GM12878 (cell line): ENCODE data around the gene LRP10. TPM values are rescaled to one million over a fixed set of nuclear protein-coding genes. Genes with fewer than 3 reads are reported as not detected.
A peak's percentile ranks its signal among the peaks of the same experiment; 100 is the strongest.
"Not testable (repeated sequence)": the region's sequence is repeated elsewhere in the genome, so short reads cannot be mapped to it uniquely, and the experiment has no call there.

Experiments
- ATAC-seq: fragments of 200-7000 bp; cut with Tn5 transposase; 3 replicates; pipeline ENCODE4 v1.9.1; 2020; ENCODE audit warnings: mild to moderate bottlenecking, moderate library complexity
- BruUV-seq: library from RNA; stranded (reverse); fragments of 400-500 nt; replicated peaks from 2 replicates; lab custom pipeline; 2021; lab: Mats Ljungman, UMichigan
- CTCF ChIA-PET: fragments of 300-600 bp; sonication (Branson Sonifier 250); formaldehyde crosslinking; extraction: SDS; loops from one replicate; lab custom pipeline; 2021; ENCODE audit warnings: inconsistent platforms; lab: Yijun Ruan, JAX
- POLR2A ChIA-PET: fragments of 350-600 bp; formaldehyde crosslinking; extraction: SDS; loops from one replicate; lab custom pipeline; 2021; ENCODE audit warnings: inconsistent platforms; lab: Charles Lee
- RAD21 ChIA-PET: fragments of 300-600 bp; sonication (Branson Sonifier 250); formaldehyde crosslinking; loops from one replicate; lab custom pipeline; 2023; ENCODE audit warnings: antibody characterized with exemption; ENCODE audit not compliant: unreplicated experiment; lab: Charles Lee
- SMC1A ChIA-PET: fragments of 300-600 bp; sonication (Branson Sonifier 250); formaldehyde crosslinking; loops from one replicate; lab custom pipeline; 2023; ENCODE audit not compliant: unreplicated experiment, uncharacterized antibody; lab: Charles Lee
- DNase-seq: peaks from one replicate; pipeline ENCODE4 v3.0.0-alpha.2; 2011; ENCODE audit warnings: low read depth, low spot score
- FAIRE-seq: peaks from 3 replicates; lab custom pipeline; 2011; peaks lifted over from hg19 to GRCh38; lab: Jason Lieb, UNC
- H2AFZ ChIP-seq: 2 replicates; pipeline ENCODE4 v1.6.0; 2011; ENCODE audit warnings: low read depth, low read length, control low read depth; ENCODE audit not compliant: control insufficient read depth
- H3K27ac ChIP-seq: 2 replicates; pipeline ENCODE4 v1.5.1; 2011; ENCODE audit warnings: control low read depth; ENCODE audit not compliant: control insufficient read depth, insufficient read depth
- H3K27me3 ChIP-seq, 2 experiments: replicated peaks in 1 of 2; 2 replicates each; pipeline versions ENCODE4 v1.6.0 to v1.6.1; 2011; ENCODE audit warnings: low read length in 1 of 2; ENCODE audit not compliant: control insufficient read depth in 2 of 2, insufficient read depth in 2 of 2
- H3K36me3 ChIP-seq, 2 experiments: 2 replicates each; pipeline ENCODE4 v1.5.1; 2011; ENCODE audit warnings: low read length in 1 of 2; ENCODE audit not compliant: control insufficient read depth in 2 of 2, insufficient read depth in 2 of 2
- H3K4me1 ChIP-seq: 2 replicates; pipeline ENCODE4 v1.6.1; 2011; ENCODE audit warnings: mild to moderate bottlenecking, low read length, moderate library complexity, mixed read lengths; ENCODE audit not compliant: control insufficient read depth, insufficient read depth
- H3K4me2 ChIP-seq: 2 replicates; pipeline ENCODE4 v1.6.0; 2011; ENCODE audit warnings: control low read depth; ENCODE audit not compliant: control insufficient read depth, insufficient read depth
- H3K4me3 ChIP-seq: fragments of 200-600 bp; sonication (generic); 2 replicates; pipeline ENCODE4 v1.5.1; 2016
- H3K79me2 ChIP-seq: 2 replicates; pipeline ENCODE4 v1.6.0; 2011; ENCODE audit warnings: low read length; ENCODE audit not compliant: control insufficient read depth, insufficient read depth
- H3K9ac ChIP-seq: 2 replicates; pipeline ENCODE4 v1.8.0; 2011; ENCODE audit warnings: low read length, control low read depth, mixed read lengths; ENCODE audit not compliant: control insufficient read depth, insufficient read depth
- H3K9me3 ChIP-seq: replicated peaks from 3 replicates; pipeline ENCODE4 v1.5.1; 2011; ENCODE audit warnings: mild to moderate bottlenecking, low read length; ENCODE audit not compliant: control insufficient read depth, insufficient read depth
- H4K20me1 ChIP-seq: 2 replicates; pipeline ENCODE4 v1.6.0; 2011; ENCODE audit not compliant: control insufficient read depth, insufficient read depth
- EZH2 ChIP-seq: IDR thresholded peaks from 2 replicates; pipeline ENCODE4 v1.6.1; 2012; ENCODE audit warnings: low read depth, mild to moderate bottlenecking, control low read depth, inconsistent platforms, low read length, borderline replicate concordance; ENCODE audit not compliant: control insufficient read depth
- FOXK2 ChIP-seq: fragments of 450-650 bp; IDR thresholded peaks from 2 replicates; pipeline ENCODE4 v1.6.1; 2017; ENCODE audit warnings: mild to moderate bottlenecking, moderate library complexity
- HDGF ChIP-seq: fragments of 450-650 bp; IDR thresholded peaks from 2 replicates; pipeline ENCODE4 v1.6.1; 2016; ENCODE audit warnings: antibody characterized with exemption
- IRF5 ChIP-seq: fragments of 450-650 bp; IDR thresholded peaks from 2 replicates; pipeline ENCODE4 v1.6.1; 2017; ENCODE audit warnings: borderline replicate concordance
- REST ChIP-seq: IDR thresholded peaks from 2 replicates; pipeline ENCODE4 v1.6.1; 2012; ENCODE audit warnings: mild to moderate bottlenecking, low read depth, low read length
- SPI1 ChIP-seq: IDR thresholded peaks from 2 replicates; pipeline ENCODE4 v1.6.1; 2011; ENCODE audit warnings: low read depth, mild to moderate bottlenecking, low read length, moderate library complexity, borderline replicate concordance; ENCODE audit not compliant: insufficient read depth
- TCF12 ChIP-seq: IDR thresholded peaks from 2 replicates; pipeline ENCODE4 v1.6.1; 2011; ENCODE audit warnings: low read depth, mild to moderate bottlenecking, low read length
- WRNIP1 ChIP-seq: IDR thresholded peaks from 2 replicates; pipeline ENCODE4 v1.6.1; 2011; ENCODE audit warnings: low read depth, low read length, improper control_type of control experiment, borderline replicate concordance
- ZNF622 ChIP-seq: fragments of 450-650 bp; IDR thresholded peaks from 2 replicates; pipeline ENCODE4 v1.6.1; 2017; ENCODE audit warnings: mild to moderate bottlenecking, inconsistent platforms
- WGBS: methylation state at CpG from one replicate; pipeline ENCODE4 v1.1.6; 2016; ENCODE audit warnings: low lambda C conversion rate; ENCODE audit not compliant: insufficient replicate concordance, insufficient coverage; ENCODE audit errors: missing lambda C conversion rate; 5-methylcytosine and 5-hydroxymethylcytosine counted together
- in situ Hi-C: fragments of 300-500 bp; cut with MboI; formaldehyde crosslinking; loops from 9 replicates; pipeline ENCODE4 v1.14.3; 2018; ENCODE audit warnings: mixed read lengths
- intact Hi-C: fragments of 100-400 bp; cut with micrococcal nuclease; formaldehyde crosslinking; loops from one replicate; pipeline ENCODE4 v1.14.2; 2022; ENCODE audit not compliant: unreplicated experiment
- polyA plus RNA-seq, 11 experiments: library from polyadenylated mRNA; depleted of rRNA in 4 of 11; unstranded in 6 of 11; stranded (reverse) in 5 of 11; fragments of >200 nt; fragmentation: Nextera tagmentation in 4 of 11; fragmentation: Illumina TruSeq in 1 of 11; extraction: Ambion mirVana in 4 of 11; extraction: Trizol in 1 of 11; gene quantifications; 1 replicate in 1 of 11; 2 replicates in 10 of 11; pipeline versions ENCODE4 v1.2.1 to v1.2.3, GENCODE V29; 2011 to 2016; ENCODE audit warnings: inconsistent platforms in 2 of 11, missing spikeins in 2 of 11, low read depth in 1 of 11
- total RNA-seq, 4 experiments: library from RNA; depleted of rRNA in 3 of 4; stranded (reverse); fragments of >200 nt in 3 of 4; fragmentation: Illumina TruSeq in 1 of 4; extraction: Trizol in 1 of 4; gene quantifications; 2 replicates each; pipeline versions ENCODE4 v1.2.1 to v1.2.3, GENCODE V29; 2013 to 2021

Gene LRP10
- total and polyA plus RNA-seq, 10 of the 15 experiments (the other 5 are each of a cell fraction or from before 2014, with no cell fraction given), result 3.0 to 56.9 (median 20.9) TPM

GRCh38 chr14:22914836-22915235 is 43.3 kb downstream of the LRP10 start:
- BruUV-seq, H2AFZ ChIP-seq, H3K27ac ChIP-seq, FAIRE-seq, H3K9ac ChIP-seq, DNase-seq, H3K9me3 ChIP-seq, H3K4me3 ChIP-seq, H4K20me1 ChIP-seq, ATAC-seq, in situ Hi-C loops, H3K27me3 ChIP-seq, H3K36me3 ChIP-seq, H3K4me2 ChIP-seq, H3K4me1 ChIP-seq: not testable (repeated sequence)
- ChIA-PET SMC1A (interaction anchor here (1.2 to 2.1 kb wide), 5 partner anchors 13 to 44 kb away, joined by 3 to 9 read pairs (median 5); partner anchors contain the start of gene PRMT5), POLR2A (interaction anchor here (1.2 to 6.2 kb wide), 4 partner anchors 12 to 57 kb away, joined by 3 to 73 read pairs (median 4); partner anchors contain the start of gene PRMT5), RAD21 (interaction anchor here (0.8 to 1.2 kb wide), 2 partner anchors 18 to 28 kb away, joined by 3 read pairs; no protein-coding TSS in a partner anchor), CTCF (interaction anchor here (0.7 to 6.0 kb wide), 6 partner anchors 14 to 119 kb away, joined by 3 to 40 read pairs (median 10); partner anchors contain the start of genes LRP10 and PRMT5)
- peaks cover 45% of the 10 kb centered on the region for H3K79me2 ChIP-seq
- intact Hi-C loops, result loop anchor here (5.0 to 10.0 kb wide), 2 partner anchors 43 to 430 kb away; partner anchors contain the start of gene LRP10
- 98% methylated on average over 4 of the region's 4 CpGs for WGBS

GRCh38 chr14:22915886-22916521 is 44.5 kb downstream of the LRP10 start:
- ChIA-PET CTCF (interaction anchor here (0.6 to 6.0 kb wide), 11 partner anchors 14 to 636 kb away, joined by 3 to 56 read pairs (median 3); partner anchors contain the start of genes LRP10 and PRMT5), RAD21 (interaction anchor here (1.1 to 1.7 kb wide), 6 partner anchors 8 to 86 kb away, joined by 3 to 8 read pairs (median 4); no protein-coding TSS in a partner anchor)
- peaks cover 45% of the 10 kb centered on the region for H3K79me2 ChIP-seq
- no peak for TF ChIP-seq ZNF622
- TF ChIP-seq WRNIP1, result no peak
- TF ChIP-seq EZH2, result no peak
- no peak for TF ChIP-seq SPI1
- TF ChIP-seq IRF5, result no peak
- TF ChIP-seq HDGF, result no peak
- no peak for TF ChIP-seq FOXK2
- no peak for TF ChIP-seq REST
- TF ChIP-seq TCF12, result no peak

More at GRCh38 chr14:22915886-22916521, 44.5 kb downstream of the LRP10 start:
- Histone ChIP-seq H3K36me3 (peaks cover 2 to 7% of the 10 kb centered on the region in 2 experiments; a peak in 3 of 4 replicates), H3K9ac (no peak overlapping the region), H3K9me3 (no peaks in the 10 kb centered on the region), H2AFZ (no peak overlapping the region), H3K4me2 (peak overlapping the region; percentile 40; the same call in 1 of the 2 replicates), H3K27me3 (no peaks in the 10 kb centered on the region), H3K27ac (no peak overlapping the region), H4K20me1 (no peaks in the 10 kb centered on the region), H3K4me1 (peaks cover 8% of the 10 kb centered on the region), H3K4me3 (no peak overlapping the region)
- no TSS peak for BruUV-seq
- DNase-seq (no peak), ATAC-seq (no peak), FAIRE-seq (no peak)
- intact Hi-C loops (loop anchor here (5.0 to 10.0 kb wide), 2 partner anchors 44 to 431 kb away; partner anchors contain the start of gene LRP10), in situ Hi-C loops (no loop called here)
- SMC1A ChIA-PET, result interaction anchor here (0.6 to 2.3 kb wide), 12 partner anchors 10 to 296 kb away, joined by 3 to 9 read pairs (median 4); partner anchors contain the start of gene PRMT5
- POLR2A ChIA-PET, result interaction anchor here (0.7 to 6.2 kb wide), 8 partner anchors 12 to 121 kb away, joined by 3 to 73 read pairs (median 4); partner anchors contain the start of genes LRP10 and PRMT5
- 86% methylated on average over 8 of the region's 8 CpGs for WGBS
